K562 (cell line): ENCODE results near the gene FJX1. TPM values are rescaled to one million over a fixed set of nuclear protein-coding genes. Genes with fewer than 3 reads are reported as not detected.

Experiments used
- ATAC-seq: fragments of 200-7000 bp; cut with Tn5 transposase; 3 replicates; pipeline ENCODE4 v1.9.1; 2020; ENCODE audit warnings: moderate library complexity
- BruUV-seq: library from RNA; stranded (reverse); fragments of 400-500 nt; replicated peaks from 2 replicates; lab custom pipeline; 2021; lab: Mats Ljungman, UMichigan
- CTCF ChIA-PET: fragments of 300-600 bp; formaldehyde crosslinking; extraction: SDS; loops from one replicate; lab custom pipeline; 2021; ENCODE audit warnings: low intra/inter-chr PET ratio; lab: Yijun Ruan, JAX
- POLR2A ChIA-PET: fragments of 300-600, 350-650 bp; sonication (Branson Sonifier 250); formaldehyde crosslinking; extraction: SDS; loops from one replicate; lab custom pipeline; 2021; ENCODE audit warnings: antibody characterized with exemption, inconsistent platforms; lab: Yijun Ruan, JAX
- DNase-seq, 4 experiments: peaks; one replicate each; pipeline versions ENCODE4 v3.0.0 to v3.0.0-alpha.2; 2011 to 2018; ENCODE audit warnings: low spot score in 3 of 4, mixed read lengths in 3 of 4; ENCODE audit errors: extremely low read depth in 1 of 4
- FAIRE-seq: peaks from 2 replicates; lab custom pipeline; 2011; peaks lifted over from hg19 to GRCh38; lab: Jason Lieb, UNC
- H2AFZ ChIP-seq: 2 replicates; pipeline ENCODE4 v1.6.0; 2011; ENCODE audit warnings: low read depth, low read length, control low read depth, inconsistent platforms
- H3K27ac ChIP-seq: fragments of 200-600 bp; 3 replicates; pipeline ENCODE4 v1.8.0; 2011; ENCODE audit warnings: low read depth, mild to moderate bottlenecking, control low read depth, inconsistent platforms, low read length, moderate library complexity, mixed read lengths; ENCODE audit errors: extremely low read depth
- H3K27me3 ChIP-seq, 2 experiments: fragments of 300-600 bp in 1 of 2; 2 replicates in 1 of 2; 3 replicates in 1 of 2; pipeline versions ENCODE4 v1.6.0 to v1.8.0; 2011; ENCODE audit warnings: inconsistent platforms in 2 of 2, low read length in 2 of 2, mild to moderate bottlenecking in 1 of 2, mixed read lengths in 1 of 2, moderate library complexity in 1 of 2; ENCODE audit not compliant: control insufficient read depth in 2 of 2, insufficient read depth in 2 of 2
- H3K36me3 ChIP-seq: fragments of 300-600 bp; 3 replicates; pipeline ENCODE4 v1.8.0; 2011; ENCODE audit warnings: mild to moderate bottlenecking, low read length, inconsistent platforms; ENCODE audit not compliant: control insufficient read depth, insufficient read depth
- H3K4me1 ChIP-seq, 2 experiments: fragments of 200-600 bp in 1 of 2; replicated peaks in 1 of 2; 2 replicates in 1 of 2; 3 replicates in 1 of 2; pipeline versions ENCODE4 v1.5.1 to v1.8.0; 2011; ENCODE audit warnings: inconsistent platforms in 2 of 2, low read length in 2 of 2, mild to moderate bottlenecking in 1 of 2, mixed read lengths in 1 of 2, moderate library complexity in 1 of 2; ENCODE audit not compliant: control insufficient read depth in 2 of 2, insufficient read depth in 2 of 2
- H3K4me2 ChIP-seq: 2 replicates; pipeline ENCODE4 v1.6.1; 2011; ENCODE audit warnings: low read length, control low read depth, inconsistent platforms, mixed read lengths; ENCODE audit not compliant: insufficient read depth
- H3K4me3 ChIP-seq: fragments of 200-600 bp; sonication (generic), shearing (Covaris generic); 2 replicates; pipeline ENCODE4 v1.5.1; 2016; ENCODE audit warnings: control low read depth, inconsistent platforms
- H3K79me2 ChIP-seq: fragments of 200-600 bp; 3 replicates; pipeline ENCODE4 v1.8.0; 2011; ENCODE audit warnings: low read length, inconsistent platforms; ENCODE audit not compliant: control insufficient read depth, insufficient read depth
- H3K9ac ChIP-seq, 2 experiments: 2 replicates each; pipeline versions ENCODE4 v1.6.0 to v1.6.1; 2011; ENCODE audit warnings: low read depth in 2 of 2, low read length in 2 of 2, control low read depth in 1 of 2, inconsistent platforms in 1 of 2, mild to moderate bottlenecking in 1 of 2, mixed read lengths in 1 of 2; ENCODE audit not compliant: insufficient read depth in 1 of 2
- H3K9me1 ChIP-seq: one replicate; pipeline ENCODE4 v1.6.0; 2011; ENCODE audit warnings: inconsistent platforms, mild to moderate bottlenecking, low read length, moderate library complexity; ENCODE audit not compliant: control insufficient read depth, insufficient read depth
- H3K9me3 ChIP-seq: replicated peaks from 2 replicates; pipeline ENCODE4 v1.5.1; 2011; ENCODE audit warnings: low read depth, low read length, inconsistent platforms; ENCODE audit not compliant: control insufficient read depth, insufficient read depth
- H4K20me1 ChIP-seq: replicated peaks from 2 replicates; pipeline ENCODE4 v1.6.1; 2011; ENCODE audit warnings: low read length, inconsistent platforms, mixed read lengths; ENCODE audit not compliant: control insufficient read depth, insufficient read depth
- FIP1L1 ChIP-seq: fragments of 200-400 bp; formaldehyde crosslinking; IDR thresholded peaks from 2 replicates; pipeline ENCODE4 v1.6.1; 2018; ENCODE audit warnings: mild to moderate bottlenecking, low read depth, low read length; ENCODE audit not compliant: poor library complexity, severe bottlenecking
- KDM1A ChIP-seq, 2 experiments: fragments of 450-650 bp; IDR thresholded peaks; 2 replicates each; pipeline ENCODE4 v1.6.1; 2016; ENCODE audit warnings: mild to moderate bottlenecking in 2 of 2
- MTA3 ChIP-seq: fragments of 450-650 bp; formaldehyde crosslinking; IDR thresholded peaks from 2 replicates; pipeline ENCODE4 v1.6.1; 2017; ENCODE audit warnings: mild to moderate bottlenecking, borderline replicate concordance
- NEUROD1 ChIP-seq: fragments of 150-350 bp; IDR thresholded peaks from 2 replicates; pipeline ENCODE4 v1.6.1; 2014; ENCODE audit warnings: borderline replicate concordance, low read length, low read depth; ENCODE audit not compliant: partially characterized antibody
- PURB ChIP-seq: sonication (generic); formaldehyde crosslinking; IDR thresholded peaks from 2 replicates; pipeline ENCODE4 v1.9.0; 2021; ENCODE audit warnings: low read depth, mild to moderate bottlenecking, missing genetic modification reagents
- SMAD1 ChIP-seq: fragments of 150-350 bp; IDR thresholded peaks from 2 replicates; pipeline ENCODE4 v1.6.1; 2014; ENCODE audit warnings: low read length, low read depth; ENCODE audit not compliant: partially characterized antibody
- SOX6 ChIP-seq: fragments of 450-650 bp; IDR thresholded peaks from 2 replicates; pipeline ENCODE4 v1.6.1; 2014; ENCODE audit warnings: mild to moderate bottlenecking
- ZNF12 ChIP-seq: sonication (generic); formaldehyde crosslinking; IDR thresholded peaks from 2 replicates; pipeline ENCODE4 v1.4.0; 2020; ENCODE audit warnings: mild to moderate bottlenecking, missing genetic modification reagents
- WGBS: fragments of 100-300 bp; shearing (Covaris generic); methylation state at CpG from one replicate; pipeline ENCODE4 v1.1.6; 2016; ENCODE audit warnings: low coverage, mixed read lengths; ENCODE audit not compliant: insufficient coverage; ENCODE audit errors: missing lambda C conversion rate; 5-methylcytosine and 5-hydroxymethylcytosine counted together
- in situ Hi-C: fragments of 300-500 bp; cut with MboI; formaldehyde crosslinking; loops from 4 replicates; pipeline ENCODE4 v1.15.0; 2018; ENCODE audit warnings: inconsistent platforms, mixed read lengths
- intact Hi-C: fragments of 100-400 bp; cut with micrococcal nuclease; formaldehyde crosslinking; loops from 2 replicates; pipeline ENCODE4 v1.14.2; 2022
- polyA plus RNA-seq, 8 experiments: library from polyadenylated mRNA; depleted of rRNA in 4 of 8; stranded (reverse) in 5 of 8; unstranded in 3 of 8; fragments of >200 nt; fragmentation: Nextera tagmentation in 2 of 8; fragmentation: Illumina TruSeq in 1 of 8; extraction: Ambion mirVana in 2 of 8; extraction: Trizol in 1 of 8; gene quantifications; 2 replicates each; pipeline versions ENCODE4 v1.2.1 to v1.2.3, GENCODE V29; 2011 to 2014; ENCODE audit warnings: inconsistent platforms in 1 of 8, missing spikeins in 1 of 8
- total RNA-seq, 7 experiments: library from RNA; depleted of rRNA in 6 of 7; stranded (reverse); fragments of >200 nt in 6 of 7; fragmentation: Illumina TruSeq in 2 of 7; extraction: Trizol in 2 of 7; gene quantifications; 2 replicates each; pipeline versions ENCODE4 v1.2.1 to v1.2.3, GENCODE V29; 2011 to 2021; ENCODE audit warnings: low replicate concordance in 1 of 7
- TF ChIP-seq, protein P1 (sequence below), 2 experiments: fragments of 150-350 bp in 1 of 2; IDR thresholded peaks; 2 replicates each; pipeline ENCODE4 v1.6.1; 2012 to 2016; ENCODE audit warnings: low read depth in 2 of 2, low read length in 2 of 2, mild to moderate bottlenecking in 1 of 2, moderate library complexity in 1 of 2
- TF ChIP-seq, protein P2 (sequence below): sonication (generic); formaldehyde crosslinking; IDR thresholded peaks from 2 replicates; pipeline ENCODE4 v1.8.0; 2022; ENCODE audit warnings: mild to moderate bottlenecking, missing genetic modification reagents
- TF ChIP-seq, protein P3 (sequence below): fragments of 450-650 bp; conservative IDR thresholded peaks from 2 replicates; pipeline ENCODE4 v1.6.1; 2016; ENCODE audit warnings: missing genetic modification characterization, low read depth, mild to moderate bottlenecking, missing compliant biosample characterization, moderate library complexity
- TF ChIP-seq, protein P4 (sequence below): sonication (generic); formaldehyde crosslinking; IDR thresholded peaks from 2 replicates; pipeline ENCODE4 v1.8.0; 2022; ENCODE audit warnings: mild to moderate bottlenecking, missing genetic modification reagents

The FJX1 gene
- total and polyA plus RNA-seq, 9 of the 15 experiments (the other 6 are each of a cell fraction or from before 2014, with no cell fraction given) = 0.10 to 2.7 (median 0.72) TPM

DNA sequence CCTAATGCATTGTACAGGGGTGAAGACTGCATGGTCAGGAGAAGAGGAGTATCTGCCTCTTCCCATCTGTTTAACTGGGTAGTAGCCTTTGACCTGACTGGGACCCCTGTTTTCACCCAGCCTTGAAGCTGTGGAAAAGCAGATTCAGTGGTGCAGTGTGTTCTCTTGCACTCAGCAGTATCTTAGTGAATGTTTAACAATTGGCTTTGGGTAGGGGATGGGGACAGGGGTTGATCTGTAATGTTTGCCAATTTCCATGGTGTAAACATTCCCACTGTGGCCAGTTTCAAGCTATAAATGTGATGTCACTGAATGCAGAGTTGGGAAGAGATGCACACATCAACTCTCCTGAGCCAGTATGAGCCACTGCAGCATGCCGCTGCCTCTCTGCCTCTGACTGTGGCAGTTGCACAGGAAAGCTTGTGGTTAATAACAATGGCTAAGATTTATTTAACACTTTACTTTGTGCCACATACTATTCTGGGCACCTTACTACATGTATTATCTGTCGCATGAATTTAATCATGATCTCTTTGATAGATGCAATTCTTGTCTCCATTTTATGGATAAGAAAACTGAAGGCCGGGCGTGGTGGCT lies 15.7 kb downstream of the FJX1 start:
- POLR2A ChIA-PET = interaction anchor here (1.0 kb wide), 1 partner anchor 205 kb away, joined by 3 read pairs; no protein-coding TSS in a partner anchor
- CTCF ChIA-PET = no interaction called here
- H3K27me3 ChIP-seq = peaks cover 29 to 35% of the 10 kb centered on the region in 2 experiments
- H3K79me2 ChIP-seq = no peaks in the 10 kb centered on the region
- no peak for FAIRE-seq
- no peak overlapping the region for H2AFZ ChIP-seq
- DNase-seq = no peak
- H3K36me3 ChIP-seq = no peaks in the 10 kb centered on the region
- H3K4me2 ChIP-seq = no peak overlapping the region
- no peak for ATAC-seq
- no peak overlapping the region for H3K4me3 ChIP-seq
- in situ Hi-C loops (no loop called here), intact Hi-C loops (no loop called here)
- no peaks in the 10 kb centered on the region for H4K20me1 ChIP-seq
- H3K9me1 ChIP-seq = no peaks in the 10 kb centered on the region
- BruUV-seq = no TSS peak
- no peak overlapping the region for H3K27ac ChIP-seq
- 3% methylated on average over 4 of the region's 4 CpGs for WGBS
- no peak overlapping the region for H3K9ac ChIP-seq
- no peaks in the 10 kb centered on the region for H3K4me1 ChIP-seq
- H3K9me3 ChIP-seq = no peaks in the 10 kb centered on the region
- TF ChIP-seq, protein P1, sequence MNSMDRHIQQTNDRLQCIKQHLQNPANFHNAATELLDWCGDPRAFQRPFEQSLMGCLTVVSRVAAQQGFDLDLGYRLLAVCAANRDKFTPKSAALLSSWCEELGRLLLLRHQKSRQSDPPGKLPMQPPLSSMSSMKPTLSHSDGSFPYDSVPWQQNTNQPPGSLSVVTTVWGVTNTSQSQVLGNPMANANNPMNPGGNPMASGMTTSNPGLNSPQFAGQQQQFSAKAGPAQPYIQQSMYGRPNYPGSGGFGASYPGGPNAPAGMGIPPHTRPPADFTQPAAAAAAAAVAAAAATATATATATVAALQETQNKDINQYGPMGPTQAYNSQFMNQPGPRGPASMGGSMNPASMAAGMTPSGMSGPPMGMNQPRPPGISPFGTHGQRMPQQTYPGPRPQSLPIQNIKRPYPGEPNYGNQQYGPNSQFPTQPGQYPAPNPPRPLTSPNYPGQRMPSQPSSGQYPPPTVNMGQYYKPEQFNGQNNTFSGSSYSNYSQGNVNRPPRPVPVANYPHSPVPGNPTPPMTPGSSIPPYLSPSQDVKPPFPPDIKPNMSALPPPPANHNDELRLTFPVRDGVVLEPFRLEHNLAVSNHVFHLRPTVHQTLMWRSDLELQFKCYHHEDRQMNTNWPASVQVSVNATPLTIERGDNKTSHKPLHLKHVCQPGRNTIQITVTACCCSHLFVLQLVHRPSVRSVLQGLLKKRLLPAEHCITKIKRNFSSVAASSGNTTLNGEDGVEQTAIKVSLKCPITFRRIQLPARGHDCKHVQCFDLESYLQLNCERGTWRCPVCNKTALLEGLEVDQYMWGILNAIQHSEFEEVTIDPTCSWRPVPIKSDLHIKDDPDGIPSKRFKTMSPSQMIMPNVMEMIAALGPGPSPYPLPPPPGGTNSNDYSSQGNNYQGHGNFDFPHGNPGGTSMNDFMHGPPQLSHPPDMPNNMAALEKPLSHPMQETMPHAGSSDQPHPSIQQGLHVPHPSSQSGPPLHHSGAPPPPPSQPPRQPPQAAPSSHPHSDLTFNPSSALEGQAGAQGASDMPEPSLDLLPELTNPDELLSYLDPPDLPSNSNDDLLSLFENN (IDR thresholded peaks at IDR 0.05; ENCODE audit: low read depth in 2 of 2, low read length in 2 of 2) = no peak
- TF ChIP-seq FIP1L1 (no peak), ZNF12 (no peak), PURB (CRISPR knock-in tag) (no peak), KDM1A (IDR thresholded peaks at IDR 0.05) (no peak), MTA3 (no peak), SOX6 (no peak), NEUROD1 (no peak), SMAD1 (no peak)
- TF ChIP-seq, protein P2, sequence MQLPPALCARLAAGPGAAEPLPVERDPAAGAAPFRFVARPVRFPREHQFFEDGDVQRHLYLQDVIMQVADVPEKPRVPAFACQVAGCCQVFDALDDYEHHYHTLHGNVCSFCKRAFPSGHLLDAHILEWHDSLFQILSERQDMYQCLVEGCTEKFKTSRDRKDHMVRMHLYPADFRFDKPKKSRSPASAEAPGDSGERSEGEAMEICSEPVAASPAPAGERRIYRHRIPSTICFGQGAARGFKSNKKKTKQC = no peak
- TF ChIP-seq, protein P3, sequence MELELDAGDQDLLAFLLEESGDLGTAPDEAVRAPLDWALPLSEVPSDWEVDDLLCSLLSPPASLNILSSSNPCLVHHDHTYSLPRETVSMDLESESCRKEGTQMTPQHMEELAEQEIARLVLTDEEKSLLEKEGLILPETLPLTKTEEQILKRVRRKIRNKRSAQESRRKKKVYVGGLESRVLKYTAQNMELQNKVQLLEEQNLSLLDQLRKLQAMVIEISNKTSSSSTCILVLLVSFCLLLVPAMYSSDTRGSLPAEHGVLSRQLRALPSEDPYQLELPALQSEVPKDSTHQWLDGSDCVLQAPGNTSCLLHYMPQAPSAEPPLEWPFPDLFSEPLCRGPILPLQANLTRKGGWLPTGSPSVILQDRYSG (tag) = no peak
- TF ChIP-seq, protein P4, sequence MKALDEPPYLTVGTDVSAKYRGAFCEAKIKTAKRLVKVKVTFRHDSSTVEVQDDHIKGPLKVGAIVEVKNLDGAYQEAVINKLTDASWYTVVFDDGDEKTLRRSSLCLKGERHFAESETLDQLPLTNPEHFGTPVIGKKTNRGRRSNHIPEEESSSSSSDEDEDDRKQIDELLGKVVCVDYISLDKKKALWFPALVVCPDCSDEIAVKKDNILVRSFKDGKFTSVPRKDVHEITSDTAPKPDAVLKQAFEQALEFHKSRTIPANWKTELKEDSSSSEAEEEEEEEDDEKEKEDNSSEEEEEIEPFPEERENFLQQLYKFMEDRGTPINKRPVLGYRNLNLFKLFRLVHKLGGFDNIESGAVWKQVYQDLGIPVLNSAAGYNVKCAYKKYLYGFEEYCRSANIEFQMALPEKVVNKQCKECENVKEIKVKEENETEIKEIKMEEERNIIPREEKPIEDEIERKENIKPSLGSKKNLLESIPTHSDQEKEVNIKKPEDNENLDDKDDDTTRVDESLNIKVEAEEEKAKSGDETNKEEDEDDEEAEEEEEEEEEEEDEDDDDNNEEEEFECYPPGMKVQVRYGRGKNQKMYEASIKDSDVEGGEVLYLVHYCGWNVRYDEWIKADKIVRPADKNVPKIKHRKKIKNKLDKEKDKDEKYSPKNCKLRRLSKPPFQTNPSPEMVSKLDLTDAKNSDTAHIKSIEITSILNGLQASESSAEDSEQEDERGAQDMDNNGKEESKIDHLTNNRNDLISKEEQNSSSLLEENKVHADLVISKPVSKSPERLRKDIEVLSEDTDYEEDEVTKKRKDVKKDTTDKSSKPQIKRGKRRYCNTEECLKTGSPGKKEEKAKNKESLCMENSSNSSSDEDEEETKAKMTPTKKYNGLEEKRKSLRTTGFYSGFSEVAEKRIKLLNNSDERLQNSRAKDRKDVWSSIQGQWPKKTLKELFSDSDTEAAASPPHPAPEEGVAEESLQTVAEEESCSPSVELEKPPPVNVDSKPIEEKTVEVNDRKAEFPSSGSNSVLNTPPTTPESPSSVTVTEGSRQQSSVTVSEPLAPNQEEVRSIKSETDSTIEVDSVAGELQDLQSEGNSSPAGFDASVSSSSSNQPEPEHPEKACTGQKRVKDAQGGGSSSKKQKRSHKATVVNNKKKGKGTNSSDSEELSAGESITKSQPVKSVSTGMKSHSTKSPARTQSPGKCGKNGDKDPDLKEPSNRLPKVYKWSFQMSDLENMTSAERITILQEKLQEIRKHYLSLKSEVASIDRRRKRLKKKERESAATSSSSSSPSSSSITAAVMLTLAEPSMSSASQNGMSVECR (CRISPR knock-in tag) = no peak
